Subcutaneous preadipocyte (primary cell): ENCODE data around the gene NRN1. TPM values are rescaled to one million over a fixed set of nuclear protein-coding genes. Genes with fewer than 3 reads are reported as not detected.

ENCODE experiments used
- total RNA-seq: library from RNA; depleted of rRNA; stranded (reverse); fragments of >200 nt; gene quantifications from 2 replicates; pipeline ENCODE4 v1.2.3, GENCODE V29; 2012

The NRN1 gene, protein sequence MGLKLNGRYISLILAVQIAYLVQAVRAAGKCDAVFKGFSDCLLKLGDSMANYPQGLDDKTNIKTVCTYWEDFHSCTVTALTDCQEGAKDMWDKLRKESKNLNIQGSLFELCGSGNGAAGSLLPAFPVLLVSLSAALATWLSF
- total RNA-seq: 29.0 and 51.4 TPM in 2 replicates

DNA sequence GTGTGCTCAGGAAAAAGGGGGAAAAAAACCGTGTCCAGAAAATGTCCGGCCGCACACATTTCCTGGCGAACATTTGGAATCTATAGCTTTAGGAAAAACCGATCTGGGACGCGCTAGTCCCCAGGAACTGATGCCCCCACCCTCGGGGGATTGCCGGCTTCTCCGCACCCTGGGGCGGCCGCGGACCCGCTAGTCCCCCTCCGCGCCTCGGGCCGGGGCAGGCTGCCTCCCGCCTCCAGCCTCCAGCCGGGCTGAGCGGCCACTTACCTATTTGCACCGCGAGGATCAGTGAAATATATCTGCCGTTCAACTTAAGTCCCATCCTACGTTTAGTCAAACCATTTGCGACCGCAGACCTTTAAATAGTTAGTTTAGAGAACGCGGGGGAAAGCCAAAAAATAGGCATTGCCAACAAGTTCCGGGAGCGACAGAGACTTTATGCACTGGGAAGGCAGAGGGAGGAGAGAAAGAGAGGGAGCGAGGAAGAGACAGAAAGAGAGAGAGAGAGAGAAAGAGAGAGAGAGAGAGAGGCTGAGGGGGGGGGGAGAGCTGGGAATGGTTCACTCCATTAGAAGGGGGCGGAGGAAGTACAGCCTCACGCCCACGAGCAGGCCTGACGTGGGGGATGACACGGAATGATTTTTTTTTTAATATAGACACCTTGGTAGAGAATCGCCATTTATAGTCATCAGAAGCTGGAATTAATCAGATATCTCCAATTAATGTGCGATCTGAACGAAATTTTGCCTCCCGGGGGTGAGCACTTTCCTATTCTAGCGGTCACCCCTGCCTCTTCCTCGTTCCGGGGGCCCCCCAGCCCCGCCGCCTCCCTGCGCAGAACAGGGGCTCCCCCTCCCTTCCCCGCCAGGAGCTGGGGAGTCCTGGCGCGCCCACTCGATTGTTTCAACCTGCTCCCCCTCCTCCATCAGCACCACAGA, at the start of gene NRN1:
Gene NRN1 (minus strand): TSS at position 498 of the 938 bp plus-strand sequence. CDS start 176 bp downstream, at position 322.

